Measurements from ENCODE around the gene MS4A6A. TPM values are rescaled to one million over a fixed set of nuclear protein-coding genes. Genes with fewer than 3 reads are reported as not detected.
A peak's percentile ranks its signal among the peaks of the same experiment; 100 is the strongest.
"Not testable (repeated sequence)": the region's sequence is repeated elsewhere in the genome, so short reads cannot be mapped to it uniquely, and the experiment has no call there.

Gene MS4A6A
- total and polyA plus RNA-seq, 2 experiments from 2014 or later = not detected

DNA sequence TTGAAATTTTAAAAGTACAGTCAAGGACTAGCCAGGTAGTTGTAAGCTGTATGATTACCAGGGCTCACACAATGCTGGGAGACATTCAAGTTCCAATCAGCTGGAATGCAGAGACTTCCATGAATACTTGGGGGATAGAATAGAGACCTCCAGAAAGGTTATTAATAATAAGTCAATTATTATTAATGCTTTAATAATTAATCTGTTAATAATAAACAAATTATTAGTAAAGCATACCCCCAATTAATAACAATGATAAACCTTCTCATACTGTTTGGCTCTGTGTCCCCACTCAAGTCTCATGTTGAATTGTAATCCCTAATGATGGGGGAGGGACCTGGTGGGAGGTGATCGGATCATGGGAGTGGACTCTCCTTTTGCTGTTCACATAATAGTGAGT is 14.6 kb upstream of the MS4A6A start:
- Histone ChIP-seq H3K36me3 (ENCODE audit: low read depth) (no peaks in the 10 kb centered on the region), H3K9me3 (ENCODE audit: low read depth) (no peaks in the 10 kb centered on the region), H3K4me2 (ENCODE audit: unreplicated experiment) (no peak overlapping the region), H3K79me2 (ENCODE audit: insufficient read depth) (no peaks in the 10 kb centered on the region), H3K4me1 (ENCODE audit: insufficient read depth) (no peaks in the 10 kb centered on the region), H3K27ac (no peak overlapping the region), H3K4me3 (no peak overlapping the region), H2AFZ (no peak overlapping the region), H3K9ac (no peak overlapping the region), H3F3A (ENCODE audit: insufficient read depth) (no peaks in the 10 kb centered on the region), H3K9me2 (ENCODE audit: insufficient read depth) (0 out of 2 replicates have a peak, but pooled peaks cover 1% of the 10 kb centered on the region), H3K27me3 (replicated peaks; ENCODE audit: insufficient read depth) (no peaks in the 10 kb centered on the region), H4K20me1 (ENCODE audit: insufficient read depth) (no peaks in the 10 kb centered on the region)
- in situ Hi-C loops (cut with MboI) = no loop called here
- no peak for TF ChIP-seq EZH2phosphoT487 (IDR thresholded peaks at IDR 0.05; ENCODE audit: insufficient read depth, low read depth)
- TF ChIP-seq EZH2 (IDR thresholded peaks at IDR 0.05; ENCODE audit: insufficient read depth, poor library complexity, severe bottlenecking) = no peak
- no peak for DNase-seq
- WGBS, 2 experiments (ENCODE audit: low coverage in 1 of 2, low lambda C conversion rate in 2 of 2, missing lambda C conversion rate in 2 of 2) = 6 to 10% methylated on average over 1 of the region's 1 CpG

DNA sequence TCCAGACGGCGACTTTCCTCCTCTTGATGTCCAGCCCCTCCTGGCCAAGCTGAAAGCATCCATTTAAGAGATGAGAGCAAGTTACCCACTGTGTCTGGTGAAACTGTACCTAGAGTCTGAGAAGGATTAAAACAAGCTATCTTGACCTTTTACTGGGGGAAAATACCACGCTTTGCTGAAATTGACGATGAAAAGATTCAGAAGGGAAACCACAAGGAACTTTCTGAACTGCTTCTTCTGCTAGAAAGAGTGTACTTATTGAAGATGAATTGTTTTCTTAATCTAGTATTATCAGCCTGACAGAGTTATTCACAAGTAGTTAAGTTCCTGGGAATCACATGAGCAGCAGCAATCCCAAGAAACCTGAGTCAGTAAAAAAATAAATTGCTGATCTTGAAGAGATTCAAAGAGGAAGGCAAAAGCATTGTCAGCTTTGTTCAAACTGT is 13.1 kb upstream of the MS4A6A start:
- no peaks in the 10 kb centered on the region for H3F3A ChIP-seq (ENCODE audit: insufficient read depth)
- no peaks in the 10 kb centered on the region for H3K27me3 ChIP-seq (replicated peaks; ENCODE audit: insufficient read depth)
- no peak overlapping the region for H3K9ac ChIP-seq
- no peak overlapping the region for H3K4me3 ChIP-seq
- in situ Hi-C loops (cut with MboI) = no loop called here
- DNase-seq = no peak
- TF ChIP-seq EZH2 (IDR thresholded peaks at IDR 0.05; ENCODE audit: insufficient read depth, poor library complexity, severe bottlenecking) (no peak), EZH2phosphoT487 (IDR thresholded peaks at IDR 0.05; ENCODE audit: insufficient read depth, low read depth) (no peak)
- H3K4me1 ChIP-seq (ENCODE audit: insufficient read depth) = no peaks in the 10 kb centered on the region
- H3K27ac ChIP-seq = no peak overlapping the region
- H3K79me2 ChIP-seq (ENCODE audit: insufficient read depth) = no peaks in the 10 kb centered on the region
- no peak overlapping the region for H3K4me2 ChIP-seq (ENCODE audit: unreplicated experiment)
- H3K9me2 ChIP-seq (ENCODE audit: insufficient read depth) = no peaks in the 10 kb centered on the region
- no peak overlapping the region for H2AFZ ChIP-seq
- no peaks in the 10 kb centered on the region for H3K9me3 ChIP-seq (ENCODE audit: low read depth)
- H4K20me1 ChIP-seq (ENCODE audit: insufficient read depth) = no peaks in the 10 kb centered on the region
- H3K36me3 ChIP-seq (ENCODE audit: low read depth) = no peaks in the 10 kb centered on the region
- 34% methylated on average over 4 of the region's 4 CpGs for WGBS, 2 experiments (ENCODE audit: low coverage in 1 of 2, low lambda C conversion rate in 2 of 2, missing lambda C conversion rate in 2 of 2)

DNA sequence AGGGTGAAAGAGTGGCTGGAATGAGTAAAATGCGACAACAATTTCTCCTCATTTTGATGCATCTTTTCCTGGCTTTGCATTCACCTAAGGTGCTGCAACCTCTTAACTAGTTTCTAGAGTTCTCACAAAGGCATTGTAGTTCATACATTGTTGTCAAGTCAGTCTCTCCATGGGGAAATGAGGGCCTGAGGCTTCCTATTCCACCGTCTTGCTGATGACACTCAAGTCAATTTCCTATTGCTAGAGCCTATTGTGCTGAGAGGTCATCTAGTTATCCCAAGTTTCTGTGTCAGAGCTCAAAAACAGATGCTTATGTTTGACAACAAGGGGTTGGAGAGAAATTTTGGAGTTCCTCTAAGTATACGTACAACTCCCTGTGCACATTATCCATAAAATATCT is 11.6 kb upstream of the MS4A6A start:
- no peaks in the 10 kb centered on the region for H3K9me2 ChIP-seq (ENCODE audit: insufficient read depth)
- no peaks in the 10 kb centered on the region for H3F3A ChIP-seq (ENCODE audit: insufficient read depth)
- no peak overlapping the region for H2AFZ ChIP-seq
- 45 to 66% methylated on average over 3 of the region's 3 CpGs for WGBS, 2 experiments (ENCODE audit: low coverage in 1 of 2, low lambda C conversion rate in 2 of 2, missing lambda C conversion rate in 2 of 2)
- no peaks in the 10 kb centered on the region for H3K36me3 ChIP-seq (ENCODE audit: low read depth)
- DNase-seq = no peak
- H3K9me3 ChIP-seq (ENCODE audit: low read depth) = no peaks in the 10 kb centered on the region
- no peaks in the 10 kb centered on the region for H3K27me3 ChIP-seq (replicated peaks; ENCODE audit: insufficient read depth)
- TF ChIP-seq EZH2 (IDR thresholded peaks at IDR 0.05; ENCODE audit: insufficient read depth, poor library complexity, severe bottlenecking) (no peak), EZH2phosphoT487 (IDR thresholded peaks at IDR 0.05; ENCODE audit: insufficient read depth, low read depth) (no peak)
- H3K9ac ChIP-seq = no peak overlapping the region
- H3K4me1 ChIP-seq (ENCODE audit: insufficient read depth) = no peaks in the 10 kb centered on the region
- no peaks in the 10 kb centered on the region for H4K20me1 ChIP-seq (ENCODE audit: insufficient read depth)
- H3K4me2 ChIP-seq (ENCODE audit: unreplicated experiment) = no peak overlapping the region
- no peaks in the 10 kb centered on the region for H3K79me2 ChIP-seq (ENCODE audit: insufficient read depth)
- no peak overlapping the region for H3K4me3 ChIP-seq
- H3K27ac ChIP-seq = no peak overlapping the region
- in situ Hi-C loops (cut with MboI) = no loop called here

DNA sequence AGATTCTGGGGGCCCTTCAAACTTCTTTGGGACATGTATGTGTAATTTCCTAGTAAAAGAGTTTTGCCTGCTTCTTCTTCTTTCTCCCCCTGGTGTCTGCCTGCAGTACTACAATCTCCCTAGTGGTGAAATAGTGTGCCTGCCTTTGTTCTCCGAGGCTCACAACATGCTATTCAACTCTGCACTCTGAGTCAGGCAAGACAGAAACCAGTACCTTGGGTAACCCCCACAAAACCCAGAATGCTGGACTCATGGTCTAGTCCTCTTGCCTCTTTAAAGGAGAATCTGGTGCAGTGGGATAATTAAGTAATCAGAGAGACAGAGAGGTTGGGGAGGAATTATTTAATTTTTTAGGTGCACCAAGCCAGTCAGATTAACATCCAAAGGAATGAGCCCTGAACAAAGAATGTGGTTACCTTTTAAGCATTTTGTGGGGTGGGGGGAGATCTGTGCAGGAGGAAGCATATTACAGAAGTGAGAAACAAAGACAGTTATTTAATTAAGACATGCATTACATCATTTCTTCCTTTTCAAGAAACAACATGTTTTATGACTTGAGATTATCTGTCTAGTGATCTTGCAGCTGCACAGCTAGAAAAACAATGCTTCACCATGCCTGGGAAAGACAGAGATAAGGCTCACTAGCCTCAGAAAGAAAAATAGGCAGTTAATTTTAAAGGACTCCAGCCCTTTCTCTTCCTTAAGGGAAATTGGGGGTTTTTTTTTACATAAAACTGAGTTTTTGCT is 11.0 kb upstream of the MS4A6A start:
- H3K9ac ChIP-seq = no peak overlapping the region
- no peaks in the 10 kb centered on the region for H3K9me2 ChIP-seq (ENCODE audit: insufficient read depth)
- 22 to 40% methylated on average over 1 of the region's 1 CpG for WGBS, 2 experiments (ENCODE audit: low coverage in 1 of 2, low lambda C conversion rate in 2 of 2, missing lambda C conversion rate in 2 of 2)
- no peaks in the 10 kb centered on the region for H3K79me2 ChIP-seq (ENCODE audit: insufficient read depth)
- H3K4me1 ChIP-seq (ENCODE audit: insufficient read depth) = no peaks in the 10 kb centered on the region
- H4K20me1 ChIP-seq (ENCODE audit: insufficient read depth) = no peaks in the 10 kb centered on the region
- H2AFZ ChIP-seq = no peak overlapping the region
- H3K27me3 ChIP-seq (replicated peaks; ENCODE audit: insufficient read depth) = no peaks in the 10 kb centered on the region
- no peaks in the 10 kb centered on the region for H3F3A ChIP-seq (ENCODE audit: insufficient read depth)
- H3K27ac ChIP-seq = no peak overlapping the region
- no peak overlapping the region for H3K4me2 ChIP-seq (ENCODE audit: unreplicated experiment)
- TF ChIP-seq EZH2phosphoT487 (IDR thresholded peaks at IDR 0.05; ENCODE audit: insufficient read depth, low read depth) (no peak), EZH2 (IDR thresholded peaks at IDR 0.05; ENCODE audit: insufficient read depth, poor library complexity, severe bottlenecking) (no peak)
- no peak overlapping the region for H3K4me3 ChIP-seq
- peak; percentile 66 for DNase-seq
- in situ Hi-C loops (cut with MboI) = no loop called here
- H3K36me3 ChIP-seq (ENCODE audit: low read depth) = no peaks in the 10 kb centered on the region
- no peaks in the 10 kb centered on the region for H3K9me3 ChIP-seq (ENCODE audit: low read depth)

DNA sequence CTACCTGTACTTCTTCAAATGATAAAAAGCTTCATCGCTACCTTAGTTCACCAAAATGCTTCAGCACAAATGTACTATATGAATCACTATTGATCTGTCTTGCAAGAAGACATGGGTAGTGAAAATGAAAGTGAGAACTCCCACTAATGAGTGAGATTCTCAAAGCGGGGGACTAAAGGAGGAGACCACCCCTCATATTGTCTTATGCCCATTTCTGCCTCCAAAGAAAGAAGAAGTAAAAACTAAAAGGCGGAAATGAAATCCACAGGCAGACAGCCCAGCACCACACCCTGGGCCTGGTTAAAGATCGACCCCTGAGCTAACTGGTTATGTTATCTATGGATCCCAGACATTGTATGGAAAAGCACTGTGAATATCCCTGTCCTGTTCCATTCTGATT is 9.7 kb upstream of the MS4A6A start:
- H3K9ac ChIP-seq; H3K4me3 ChIP-seq; H3K36me3 ChIP-seq (ENCODE audit: low read depth); H4K20me1 ChIP-seq (ENCODE audit: insufficient read depth); H3F3A ChIP-seq (ENCODE audit: insufficient read depth); H3K27ac ChIP-seq; H3K4me2 ChIP-seq (ENCODE audit: unreplicated experiment); H2AFZ ChIP-seq; H3K9me3 ChIP-seq (ENCODE audit: low read depth); H3K79me2 ChIP-seq (ENCODE audit: insufficient read depth); in situ Hi-C loops (cut with MboI); H3K27me3 ChIP-seq (replicated peaks; ENCODE audit: insufficient read depth); H3K4me1 ChIP-seq (ENCODE audit: insufficient read depth); H3K9me2 ChIP-seq (ENCODE audit: insufficient read depth); DNase-seq: not testable (repeated sequence)
- WGBS, 2 experiments (ENCODE audit: low coverage in 1 of 2, low lambda C conversion rate in 2 of 2, missing lambda C conversion rate in 2 of 2) = 42 to 50% methylated on average over 4 of the region's 4 CpGs

DNA sequence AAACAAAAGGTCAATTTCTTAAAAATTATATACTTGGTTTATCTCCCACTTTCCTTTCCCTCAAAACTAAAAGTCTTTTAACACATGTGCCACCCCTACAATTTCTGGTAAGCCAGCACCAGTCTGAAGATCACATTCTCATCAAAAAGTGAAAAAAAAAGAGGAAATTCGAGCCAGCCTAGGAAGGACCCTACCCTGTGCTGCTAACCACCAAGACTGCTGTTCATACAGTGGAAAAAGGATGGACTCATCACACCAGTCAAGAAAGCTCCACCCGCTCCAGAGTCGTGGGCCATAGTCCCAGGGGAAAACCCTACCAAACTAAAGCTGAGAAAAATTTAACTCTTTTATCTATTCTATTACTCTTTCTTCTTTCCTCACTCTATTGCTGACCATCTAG is 5.6 kb upstream of the MS4A6A start:
- in situ Hi-C loops (cut with MboI) = not testable (repeated sequence)
- 2 to 7% methylated on average over 3 of the region's 3 CpGs for WGBS, 2 experiments (ENCODE audit: low coverage in 1 of 2, low lambda C conversion rate in 2 of 2, missing lambda C conversion rate in 2 of 2)

DNA sequence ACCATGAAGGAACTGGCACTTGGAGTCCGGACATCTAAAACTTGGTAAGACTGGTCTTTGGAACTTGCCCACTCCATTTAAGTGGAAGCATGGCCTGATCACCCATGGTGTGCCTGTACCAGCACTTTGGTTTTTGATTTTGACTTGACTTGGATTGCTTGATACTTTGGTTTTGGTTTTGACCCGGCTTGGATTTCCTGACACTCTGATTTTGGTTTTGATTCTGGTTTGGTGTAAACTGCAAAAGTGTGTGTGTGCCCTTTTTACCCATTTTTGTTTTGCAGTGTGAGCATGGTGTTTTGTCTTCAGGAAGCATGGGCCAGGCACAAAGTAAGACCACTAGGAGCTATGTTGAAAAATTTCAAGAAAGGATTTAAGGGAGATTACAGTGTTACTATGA is 3.2 kb upstream of the MS4A6A start:
- H2AFZ ChIP-seq; H3K4me3 ChIP-seq; H3K36me3 ChIP-seq (ENCODE audit: low read depth); H3K4me1 ChIP-seq (ENCODE audit: insufficient read depth); H3K9me2 ChIP-seq (ENCODE audit: insufficient read depth); in situ Hi-C loops (cut with MboI); H3F3A ChIP-seq (ENCODE audit: insufficient read depth); H4K20me1 ChIP-seq (ENCODE audit: insufficient read depth); H3K79me2 ChIP-seq (ENCODE audit: insufficient read depth); H3K27ac ChIP-seq; H3K9me3 ChIP-seq (ENCODE audit: low read depth); H3K9ac ChIP-seq; H3K4me2 ChIP-seq (ENCODE audit: unreplicated experiment); H3K27me3 ChIP-seq (replicated peaks; ENCODE audit: insufficient read depth); DNase-seq: not testable (repeated sequence)
- 22 to 24% methylated on average over 2 of the region's 2 CpGs for WGBS, 2 experiments (ENCODE audit: low coverage in 1 of 2, low lambda C conversion rate in 2 of 2, missing lambda C conversion rate in 2 of 2)

More for the DNA sequence above, 5.6 kb upstream of the MS4A6A start:
- H3K9me2 ChIP-seq (ENCODE audit: insufficient read depth); H3F3A ChIP-seq (ENCODE audit: insufficient read depth); DNase-seq; H4K20me1 ChIP-seq (ENCODE audit: insufficient read depth); H3K9me3 ChIP-seq (ENCODE audit: low read depth); H3K36me3 ChIP-seq (ENCODE audit: low read depth); H3K27ac ChIP-seq; H2AFZ ChIP-seq; H3K79me2 ChIP-seq (ENCODE audit: insufficient read depth); H3K4me2 ChIP-seq (ENCODE audit: unreplicated experiment); H3K9ac ChIP-seq; H3K4me3 ChIP-seq; H3K4me1 ChIP-seq (ENCODE audit: insufficient read depth); H3K27me3 ChIP-seq (replicated peaks; ENCODE audit: insufficient read depth): not testable (repeated sequence)

All from GM23248 (cell line).